B cell (primary cell): ENCODE results near the gene GRIK3. TPM values are rescaled to one million over a fixed set of nuclear protein-coding genes. Genes with fewer than 3 reads are reported as not detected.

Experiments
- ATAC-seq: fragments of 200-7000 bp; cut with Tn5 transposase; one replicate; pipeline ENCODE4 v1.10.0; 2021; ENCODE audit warnings: low read depth, mild to moderate bottlenecking, moderate number of reproducible peaks, moderate library complexity
- CTCF ChIA-PET: fragments of 350-600 bp; sonication (Branson Sonifier 250); formaldehyde crosslinking; loops from one replicate; lab custom pipeline; 2021; ENCODE audit warnings: antibody characterized with exemption, inconsistent platforms; lab: Charles Lee
- POLR2A ChIA-PET: fragments of 350-600 bp; sonication (Branson Sonifier 250); formaldehyde crosslinking; loops from one replicate; lab custom pipeline; 2021; ENCODE audit warnings: antibody characterized with exemption; lab: Charles Lee
- DNase-seq: peaks from one replicate; pipeline ENCODE4 v3.0.0; 2013
- H2AFZ ChIP-seq: 2 replicates; pipeline ENCODE4 v1.6.1; 2012; ENCODE audit warnings: mild to moderate bottlenecking, low read depth, low read length; ENCODE audit not compliant: insufficient read depth, poor library complexity, severe bottlenecking
- H3K27ac ChIP-seq, 2 donors: 1 replicate in 1 of 2; 2 replicates in 1 of 2; pipeline ENCODE4 v1.5.1; 2012 to 2013; ENCODE audit warnings: low read length in 2 of 2, mild to moderate bottlenecking in 2 of 2, moderate library complexity in 1 of 2
- H3K27me3 ChIP-seq, 4 experiments: fragments of 200-600 bp in 1 of 4; sonication (generic) in 1 of 4; replicated peaks in 1 of 4; 1 replicate in 2 of 4; 2 replicates in 2 of 4; pipeline versions ENCODE4 v1.6.1 to v1.7.0; 2013 to 2016; ENCODE audit warnings: low read length in 3 of 4, mild to moderate bottlenecking in 2 of 4, mixed read lengths in 1 of 4, moderate library complexity in 1 of 4; ENCODE audit not compliant: insufficient read depth in 4 of 4, control insufficient read depth in 3 of 4; ENCODE audit errors: control extremely low read depth in 1 of 4
- H3K36me3 ChIP-seq, 2 experiments: replicated peaks in 1 of 2; 1 replicate in 1 of 2; 2 replicates in 1 of 2; pipeline versions ENCODE4 v1.6.1 to v1.7.1; 2013; ENCODE audit warnings: low read length in 1 of 2; ENCODE audit not compliant: insufficient read depth in 2 of 2, control insufficient read depth in 1 of 2; ENCODE audit errors: control extremely low read depth in 1 of 2, extremely low read depth in 1 of 2
- H3K4me1 ChIP-seq, 2 donors: fragments of 200-600 bp in 1 of 2; sonication (generic) in 1 of 2; 1 replicate in 1 of 2; 2 replicates in 1 of 2; pipeline versions ENCODE4 v1.5.1 to v1.6.1; 2013 to 2017; ENCODE audit warnings: low read length in 2 of 2; ENCODE audit not compliant: control insufficient read depth in 2 of 2, insufficient read depth in 2 of 2
- H3K4me2 ChIP-seq: replicated peaks from 2 replicates; pipeline ENCODE3; 2012; ENCODE audit warnings: mild to moderate bottlenecking, low read depth, low read length; ENCODE audit not compliant: poor library complexity, severe bottlenecking
- H3K4me3 ChIP-seq, 5 experiments: fragments of 200-600 bp in 1 of 5; sonication (generic) in 1 of 5; 1 replicate in 3 of 5; 2 replicates in 2 of 5; pipeline versions ENCODE4 v1.5.1 to v1.7.0; 2011 to 2016; ENCODE audit warnings: low read length in 4 of 5, mild to moderate bottlenecking in 4 of 5, low read depth in 2 of 5, control low read depth in 1 of 5, moderate library complexity in 1 of 5; ENCODE audit not compliant: insufficient read depth in 1 of 5; ENCODE audit errors: control extremely low read depth in 1 of 5, extremely low read depth in 1 of 5
- H3K79me2 ChIP-seq: fragments of 200-600 bp; sonication (generic); one replicate; pipeline ENCODE4 v1.6.0; 2016; ENCODE audit warnings: low read length; ENCODE audit not compliant: control insufficient read depth, insufficient read depth
- H3K9ac ChIP-seq: fragments of 200-600 bp; sonication (generic); 2 replicates; pipeline ENCODE4 v1.6.1; 2017; ENCODE audit warnings: mild to moderate bottlenecking, low read length, moderate library complexity
- H3K9me3 ChIP-seq, 3 donors: one replicate each; pipeline versions ENCODE4 v1.6.1 to v1.7.1; 2013; ENCODE audit warnings: low read length in 2 of 3; ENCODE audit not compliant: control insufficient read depth in 2 of 3, insufficient read depth in 1 of 3; ENCODE audit errors: control extremely low read depth in 1 of 3
- H4K20me1 ChIP-seq: 2 replicates; pipeline ENCODE4 v1.6.0; 2012; ENCODE audit warnings: mild to moderate bottlenecking, low read length; ENCODE audit not compliant: insufficient read depth, control insufficient read depth, poor library complexity, severe bottlenecking
- H3K27ac Mint-ChIP-seq: one replicate; pipeline ENCODE4 v1.8.0; 2021; ENCODE audit warnings: mixed read lengths
- H3K27me3 Mint-ChIP-seq: one replicate; pipeline ENCODE4 v1.8.0; 2021; ENCODE audit warnings: mixed read lengths
- H3K4me1 Mint-ChIP-seq: one replicate; pipeline ENCODE4 v1.8.0; 2021; ENCODE audit warnings: mixed read lengths
- H3K4me3 Mint-ChIP-seq: one replicate; pipeline ENCODE4 v1.8.0; 2021; ENCODE audit warnings: mixed read lengths
- H3K9me3 Mint-ChIP-seq: one replicate; pipeline ENCODE4 v1.8.0; 2022; ENCODE audit warnings: mixed read lengths; ENCODE audit not compliant: insufficient read depth
- CTCF ChIP-seq: fragments of 200-600 bp; IDR thresholded peaks from one replicate; pipeline ENCODE4 v1.8.0; 2022; ENCODE audit warnings: antibody characterized with exemption, mild to moderate bottlenecking
- EZH2 ChIP-seq: IDR thresholded peaks from 2 replicates; pipeline ENCODE4 v1.6.1; 2012; ENCODE audit warnings: borderline replicate concordance, low read depth, mild to moderate bottlenecking, moderate library complexity, low read length; ENCODE audit not compliant: insufficient read depth, poor library complexity, severe bottlenecking
- WGBS: methylation state at CpG from one replicate; pipeline ENCODE4 v1.1.5; 2013; ENCODE audit warnings: missing lambda C conversion rate; ENCODE audit not compliant: insufficient coverage; 5-methylcytosine and 5-hydroxymethylcytosine counted together
- intact Hi-C: fragments of 100-400 bp; cut with micrococcal nuclease; formaldehyde crosslinking; loops from one replicate; pipeline ENCODE4 v1.10.0; 2022
- polyA plus RNA-seq: library from polyadenylated mRNA; depleted of rRNA; stranded (reverse); fragments of >200 nt; gene quantifications from 2 replicates; pipeline ENCODE4 v1.2.3, GENCODE V29; 2012
- total RNA-seq, 2 donors: library from RNA; stranded (reverse); fragments of 120-200 nt in 1 of 2; gene quantifications; 1 replicate in 1 of 2; 2 replicates in 1 of 2; pipeline versions ENCODE4 v1.2.3 to v1.2.4, GENCODE V29; 2013 to 2022

GRIK3 gene
- total and polyA plus RNA-seq, 2 donors (not counting 1 experiment from before 2014, with no cell fraction given) = 0.12 to 1.5 TPM

- no peak overlapping the region for H3K27ac Mint-ChIP-seq
- Histone ChIP-seq H3K4me3 (no peak overlapping the region), H3K79me2 (no peaks in the 10 kb centered on the region), H3K4me2 (no peak overlapping the region), H4K20me1 (no peaks in the 10 kb centered on the region), H3K9me3 (no peaks in the 10 kb centered on the region), H3K27ac (no peak overlapping the region), H3K9ac (no peak overlapping the region), H3K27me3 (no peaks in the 10 kb centered on the region), H3K36me3 (no peaks in the 10 kb centered on the region), H2AFZ (no peak overlapping the region), H3K4me1 (no peaks in the 10 kb centered on the region)
- intact Hi-C loops = no loop called here
- peaks cover 14% of the 10 kb centered on the region for H3K27me3 Mint-ChIP-seq
- DNase-seq (no peak), ATAC-seq (no peak)
- ChIA-PET CTCF (interaction anchor here (1.2 kb wide), 1 partner anchor 323 kb away, joined by 4 read pairs; no protein-coding TSS in a partner anchor), POLR2A (no interaction called here)
- no peak for TF ChIP-seq CTCF
- no peak for TF ChIP-seq EZH2
- no peak overlapping the region for H3K4me3 Mint-ChIP-seq
- H3K4me1 Mint-ChIP-seq = no peaks in the 10 kb centered on the region
- H3K9me3 Mint-ChIP-seq = no peaks in the 10 kb centered on the region
- 29% methylated on average over 2 of the region's 2 CpGs for WGBS
Measured at GRCh38 chr1:37001703-37002102, 32.6 kb downstream of the GRIK3 start.

- DNase-seq = no peak
- Histone ChIP-seq H3K9ac (no peak overlapping the region), H3K27me3 (peaks cover 0 to 2% (median 0%) of the 10 kb centered on the region in 4 experiments), H3K4me2 (no peak overlapping the region), H3K36me3 (no peaks in the 10 kb centered on the region), H2AFZ (no peak overlapping the region), H3K79me2 (no peaks in the 10 kb centered on the region), H3K27ac (no peak overlapping the region), H3K4me1 (no peaks in the 10 kb centered on the region), H3K4me3 (no peak overlapping the region), H3K9me3 (no peaks in the 10 kb centered on the region), H4K20me1 (no peaks in the 10 kb centered on the region)
- POLR2A ChIA-PET = no interaction called here
- no peak for ATAC-seq
- H3K9me3 Mint-ChIP-seq = no peaks in the 10 kb centered on the region
- TF ChIP-seq EZH2 (no peak), CTCF (no peak)
- CTCF ChIA-PET = no interaction called here
- 97% methylated on average over 7 of the region's 7 CpGs for WGBS
- no peak overlapping the region for H3K27ac Mint-ChIP-seq
- peaks cover 12% of the 10 kb centered on the region for H3K27me3 Mint-ChIP-seq
- H3K4me3 Mint-ChIP-seq = no peak overlapping the region
- H3K4me1 Mint-ChIP-seq = no peaks in the 10 kb centered on the region
- intact Hi-C loops = no loop called here
Measured at GRCh38 chr1:36996106-36996505, 38.2 kb downstream of the GRIK3 start.
